Hematopoietic multipotent progenitor cell (in vitro differentiated cells): ENCODE results near the gene TMC7. TPM values are rescaled to one million over a fixed set of nuclear protein-coding genes. Genes with fewer than 3 reads are reported as not detected.
"Not testable (repeated sequence)": the region's sequence is repeated elsewhere in the genome, so short reads cannot be mapped to it uniquely, and the experiment has no call there.

Source experiments
- DNase-seq, 3 donors: peaks; one replicate each; pipeline ENCODE4 v3.0.0-alpha.2; 2011 to 2015; ENCODE audit warnings: low read depth in 2 of 3, low spot score in 2 of 3
- total RNA-seq: library from RNA; depleted of rRNA; stranded (reverse); fragments of >200 nt; gene quantifications from one replicate; pipeline ENCODE4 v1.2.3, GENCODE V29; 2012

TMC7 gene
- total RNA-seq, 1 donor = under 0.01 TPM

DNA sequence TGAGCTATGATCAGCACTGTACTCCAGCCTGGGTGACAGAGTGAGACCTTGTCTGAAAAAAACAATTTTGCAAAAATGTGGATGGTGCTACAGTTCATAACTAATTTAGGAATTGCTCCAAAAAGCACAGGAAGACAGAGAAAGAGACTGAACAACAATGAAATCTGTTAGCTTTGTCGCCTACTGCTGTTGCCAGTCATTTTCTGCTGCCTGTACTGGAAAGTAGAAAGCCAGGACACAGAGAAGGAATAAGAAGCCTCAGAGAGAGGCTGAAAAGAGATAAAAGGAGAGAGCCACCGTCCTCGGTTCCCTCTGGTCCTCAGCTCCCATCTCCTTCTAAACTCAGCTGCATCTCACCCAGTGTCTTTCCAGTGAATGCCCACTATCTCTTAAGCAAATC is 8.6 kb upstream of the TMC7 start:
- no peak for DNase-seq

DNA sequence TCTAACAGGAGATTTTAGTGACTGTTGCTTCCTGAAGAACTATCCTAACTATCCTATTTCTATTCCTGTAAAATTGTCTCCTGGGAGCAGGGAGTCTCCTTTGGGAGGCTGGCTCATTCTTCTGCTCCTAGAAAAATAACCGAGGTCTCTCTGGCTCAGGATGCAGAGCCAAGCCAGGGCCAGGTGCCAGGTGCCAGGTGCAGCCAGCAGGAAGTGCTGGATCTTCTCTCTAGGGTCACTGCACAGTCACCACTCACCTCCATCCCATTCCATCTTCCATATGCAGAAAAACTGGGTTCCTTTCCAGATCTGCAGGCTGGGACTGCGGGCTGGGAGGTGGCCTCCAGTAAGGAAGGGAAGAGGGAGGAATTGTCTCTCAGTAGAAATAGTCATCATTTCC is 3.8 kb upstream of the TMC7 start:
- DNase-seq = no peak

DNA sequence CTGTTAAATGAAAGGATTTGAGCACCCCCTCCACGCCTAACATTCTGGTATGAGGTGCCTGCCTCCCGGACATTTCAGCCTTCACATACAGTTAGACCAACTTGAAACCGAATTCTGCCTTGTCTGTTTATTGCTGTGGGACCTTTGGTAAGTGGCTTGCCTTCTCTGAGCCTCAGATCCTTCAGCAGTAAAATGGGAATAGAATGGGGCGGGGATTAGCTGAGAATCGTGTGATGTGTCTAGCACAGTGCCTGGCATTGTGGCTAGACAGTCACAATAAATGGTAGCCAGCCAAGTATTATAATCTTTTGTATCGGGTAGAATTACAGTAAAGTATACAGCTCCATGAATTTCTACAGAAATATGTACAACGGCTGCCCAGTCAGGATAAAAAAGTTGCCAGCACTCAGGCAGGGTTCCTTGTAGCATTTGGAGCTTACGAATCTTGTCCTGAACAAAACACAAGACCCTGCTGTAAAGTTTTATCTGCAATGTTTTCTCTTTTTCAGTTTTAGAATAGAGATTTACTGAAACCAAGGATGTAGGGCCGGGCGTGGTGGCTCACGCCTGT is 786 bp downstream of the TMC7 start:
- no peak for DNase-seq

DNA sequence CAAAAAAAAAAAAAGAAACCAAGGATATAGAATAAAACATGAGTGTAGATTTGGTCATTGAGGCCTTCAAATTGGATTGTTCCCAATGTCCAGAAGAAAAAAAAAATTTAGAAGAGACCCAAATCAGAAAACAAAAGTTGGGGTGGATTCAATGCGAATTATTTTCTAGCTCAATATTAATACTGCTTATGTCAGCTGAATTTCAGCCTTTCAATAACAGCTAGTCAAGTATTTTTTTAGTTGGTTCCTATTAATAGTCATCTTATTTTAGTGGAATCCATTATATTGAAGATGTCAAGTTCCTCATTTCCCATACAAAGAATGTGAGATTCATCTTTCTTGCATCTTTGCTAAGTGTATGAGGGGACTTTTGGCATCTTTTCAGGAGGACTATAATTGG is 1.5 kb downstream of the TMC7 start:
- DNase-seq = not testable (repeated sequence)

DNA sequence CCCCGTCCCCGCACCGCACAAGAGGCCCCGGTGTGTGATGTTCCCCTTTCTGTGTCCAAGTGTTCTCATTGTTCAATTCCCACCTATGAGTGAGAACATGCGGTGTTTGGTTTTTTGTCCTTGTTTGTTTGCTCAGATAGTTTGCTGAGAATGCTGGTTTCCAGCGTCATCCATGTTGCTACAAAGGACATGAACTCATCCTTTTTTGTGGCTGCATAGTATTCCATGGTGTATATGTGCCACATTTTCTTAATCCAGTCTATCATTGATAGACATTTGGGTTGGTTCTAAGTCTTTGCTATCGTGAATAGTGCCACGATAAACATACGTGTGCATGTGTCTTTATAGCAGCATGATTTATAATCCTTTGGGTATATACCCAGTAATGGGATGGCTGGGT is 8.0 kb downstream of the TMC7 start:
- not testable (repeated sequence) for DNase-seq

DNA sequence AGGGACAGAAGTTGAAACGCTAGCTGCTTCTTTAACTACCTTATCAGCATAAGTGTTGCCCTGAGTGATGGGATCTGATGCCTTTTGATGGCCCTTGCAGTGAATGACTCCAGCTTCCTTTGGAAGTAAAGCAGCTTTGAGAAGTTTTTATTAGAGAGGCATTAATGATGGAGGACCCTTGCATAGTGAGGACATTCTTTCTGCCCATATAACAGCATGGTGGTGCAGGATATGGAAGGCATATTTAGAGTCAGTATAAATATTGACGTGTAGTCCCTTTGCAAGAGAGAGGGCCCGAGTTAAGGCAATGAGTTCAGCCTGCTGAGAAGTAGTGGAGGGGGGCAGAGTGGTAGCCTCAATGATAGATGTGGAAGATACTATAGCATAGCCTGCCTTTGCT is 9.8 kb downstream of the TMC7 start:
- not testable (repeated sequence) for DNase-seq

DNA sequence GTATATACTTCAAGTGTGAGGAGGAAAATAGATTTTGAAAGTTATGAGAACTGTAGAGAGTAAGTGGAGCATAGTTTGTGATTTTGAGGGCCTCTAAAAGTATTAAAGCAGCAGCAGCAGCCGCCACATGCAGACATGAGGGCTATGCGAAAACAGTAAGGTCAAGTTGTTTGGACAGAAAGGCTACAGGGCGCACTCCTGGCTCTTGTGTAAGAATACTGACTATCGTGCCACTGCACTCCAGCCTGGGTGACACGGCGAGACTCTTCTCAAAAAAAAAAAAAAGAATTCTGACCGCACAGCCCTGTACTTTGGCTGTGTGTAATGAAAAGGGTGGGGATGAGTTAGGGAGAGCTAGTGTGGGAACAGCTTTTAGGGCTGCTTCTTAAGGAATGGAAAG is 10.4 kb downstream of the TMC7 start:
- DNase-seq = not testable (repeated sequence)

DNA sequence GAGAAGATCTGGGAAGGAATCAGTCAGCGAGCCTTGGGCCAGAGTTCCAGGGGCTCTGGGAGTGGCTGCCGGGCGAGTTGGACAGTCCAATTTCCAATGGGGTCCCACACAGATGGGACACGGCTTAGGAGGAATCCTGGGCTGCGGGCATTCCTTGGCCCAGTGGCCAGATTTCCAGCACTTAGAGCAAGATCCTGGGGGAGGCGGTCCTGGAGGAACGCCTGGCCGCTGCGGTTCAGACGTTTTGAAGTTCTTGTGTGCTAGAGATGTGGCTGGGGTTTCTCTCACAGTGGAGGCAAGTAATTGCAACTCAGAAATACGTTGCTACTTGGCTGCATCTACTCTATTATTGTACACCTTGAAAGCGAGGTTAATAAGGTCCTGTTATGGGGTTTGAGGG is 11.7 kb downstream of the TMC7 start:
- DNase-seq = not testable (repeated sequence)

DNA sequence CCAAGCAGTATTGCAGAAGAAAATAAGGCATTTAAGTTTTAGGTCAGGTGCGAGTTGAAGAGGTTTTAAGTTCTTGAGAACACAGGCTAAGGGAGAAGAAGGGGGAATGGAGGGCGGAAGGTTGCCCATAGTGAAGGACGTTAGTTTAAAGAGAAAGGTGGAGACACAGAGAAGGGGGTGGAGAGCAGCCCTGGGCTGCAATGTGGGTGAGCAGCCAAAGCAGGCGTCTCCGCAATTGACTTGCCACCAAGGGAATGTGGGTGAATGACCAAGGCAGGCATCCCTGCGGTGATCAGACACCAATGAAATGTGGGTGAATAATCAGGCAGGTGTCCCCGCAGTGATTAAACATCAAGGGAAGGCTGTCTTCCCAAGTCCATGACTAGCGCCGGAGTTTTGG is 12.8 kb downstream of the TMC7 start:
- not testable (repeated sequence) for DNase-seq

DNA sequence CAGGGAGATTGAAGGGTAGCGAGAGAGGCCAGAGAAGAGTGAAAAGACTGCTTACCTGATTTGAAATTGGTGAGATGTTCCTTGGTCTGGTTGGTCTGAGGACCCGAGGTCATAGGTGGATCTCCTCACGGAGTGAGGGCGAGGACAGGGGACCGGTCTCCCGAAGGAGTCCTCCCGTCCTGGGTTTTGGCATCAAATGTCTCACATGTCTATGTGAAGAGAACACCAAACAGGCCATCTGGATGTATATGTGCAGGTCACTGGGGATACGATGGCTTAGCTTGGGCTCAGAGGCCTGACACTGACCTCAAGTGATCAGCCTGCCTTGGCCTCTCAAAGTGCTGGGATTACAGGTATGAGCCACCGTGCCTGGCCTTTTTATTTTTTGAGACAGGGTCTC is 13.3 kb downstream of the TMC7 start:
- not testable (repeated sequence) for DNase-seq

DNA sequence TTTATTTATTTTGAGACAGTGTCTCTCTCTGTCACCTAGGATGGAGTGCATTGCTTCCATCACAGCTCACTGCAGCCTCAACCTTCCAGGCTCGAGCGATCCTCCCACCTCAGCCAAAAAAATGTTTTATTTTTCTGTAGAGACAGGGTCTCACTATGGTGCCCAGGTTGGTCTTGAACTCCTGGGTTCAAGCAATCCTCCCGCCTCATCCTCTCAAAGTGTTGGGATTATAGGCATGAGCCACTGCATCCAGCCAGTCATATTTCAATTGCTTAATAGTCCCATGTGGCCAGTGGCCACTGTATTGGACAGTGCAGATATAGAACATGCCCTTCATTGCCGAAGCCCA is 15.3 kb downstream of the TMC7 start:
- no peak for DNase-seq

DNA sequence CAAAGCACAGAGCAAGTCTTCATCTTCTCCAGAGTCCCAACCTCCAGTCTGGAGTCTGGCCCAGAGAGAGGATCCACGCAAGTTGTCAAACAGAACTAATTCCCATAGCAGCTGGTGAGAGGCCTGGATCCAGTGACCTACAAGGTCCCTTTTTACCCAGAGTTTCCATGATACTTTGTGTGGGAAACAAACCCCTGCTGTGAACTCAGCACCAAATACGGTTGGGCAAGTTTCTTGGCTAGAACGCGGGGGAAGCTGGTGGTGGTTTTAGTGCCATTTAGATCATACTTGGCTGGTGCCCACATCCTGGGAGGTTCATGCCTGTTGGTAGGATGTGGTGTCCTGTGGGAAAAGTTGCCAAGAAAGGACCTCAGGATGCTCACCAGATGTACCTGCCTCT is 18.1 kb downstream of the TMC7 start:
- no peak for DNase-seq

DNA sequence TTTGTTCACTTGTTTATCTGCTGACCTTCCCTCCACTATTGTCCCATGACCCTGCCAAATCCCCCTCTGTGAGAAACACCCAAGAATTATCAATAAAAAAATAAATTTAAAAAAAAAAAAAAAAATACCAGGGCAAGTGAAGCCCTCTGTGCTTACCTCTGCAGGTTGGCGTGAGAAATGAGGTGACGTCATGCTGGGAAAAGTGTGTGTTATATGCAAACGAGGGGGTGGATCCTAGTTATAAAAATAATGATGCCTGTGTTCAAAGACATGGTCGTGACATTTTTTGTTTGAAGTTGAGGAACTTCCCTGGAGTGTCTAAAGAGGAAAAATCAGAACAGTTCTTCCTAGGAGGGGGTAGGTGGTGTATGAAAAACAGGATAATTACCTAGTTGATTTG is 20.2 kb downstream of the TMC7 start:
- DNase-seq = no peak

DNA sequence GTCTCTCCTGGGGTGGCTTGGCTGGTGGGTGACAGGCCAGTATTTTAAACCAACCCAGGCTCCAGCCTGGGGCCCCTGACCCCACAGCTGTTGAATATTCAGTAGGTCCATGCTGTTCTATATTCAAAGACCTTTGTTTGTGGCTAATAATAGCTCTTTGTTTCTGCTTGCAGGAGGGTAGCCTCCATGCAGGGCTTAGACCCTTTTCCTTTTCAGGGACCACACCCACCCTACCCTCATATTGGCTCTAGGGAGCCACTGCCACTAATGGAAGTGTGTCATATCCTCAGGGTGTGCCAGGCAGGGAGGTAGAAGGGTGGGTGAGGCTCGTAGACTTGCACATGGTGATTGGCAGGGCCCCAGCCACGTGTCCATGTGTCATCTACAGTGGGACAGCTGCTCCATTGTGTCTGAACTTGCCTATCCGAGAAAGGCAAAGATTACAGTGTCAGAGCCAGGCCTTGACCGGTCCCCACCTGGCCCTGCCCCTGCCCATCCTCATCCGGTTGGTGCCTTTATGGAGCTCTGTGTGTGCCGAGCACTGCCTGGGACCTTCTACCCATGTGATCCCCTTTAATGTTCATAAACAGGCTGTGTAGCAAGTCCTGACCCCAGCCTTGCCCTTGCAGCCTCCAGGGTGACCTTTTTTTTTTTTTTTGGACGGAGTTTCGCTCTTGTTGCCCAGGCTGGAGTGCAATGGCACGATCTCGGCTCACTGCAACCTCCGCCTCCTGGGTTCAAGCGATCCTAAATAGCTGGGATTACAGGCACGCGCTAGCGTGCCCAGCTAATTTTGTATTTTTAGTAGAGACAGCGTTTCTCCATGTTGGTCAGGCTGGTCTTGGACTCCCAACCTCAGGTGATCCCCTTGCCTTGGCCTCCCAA is 22.1 kb downstream of the TMC7 start:
- no peak for DNase-seq

DNA sequence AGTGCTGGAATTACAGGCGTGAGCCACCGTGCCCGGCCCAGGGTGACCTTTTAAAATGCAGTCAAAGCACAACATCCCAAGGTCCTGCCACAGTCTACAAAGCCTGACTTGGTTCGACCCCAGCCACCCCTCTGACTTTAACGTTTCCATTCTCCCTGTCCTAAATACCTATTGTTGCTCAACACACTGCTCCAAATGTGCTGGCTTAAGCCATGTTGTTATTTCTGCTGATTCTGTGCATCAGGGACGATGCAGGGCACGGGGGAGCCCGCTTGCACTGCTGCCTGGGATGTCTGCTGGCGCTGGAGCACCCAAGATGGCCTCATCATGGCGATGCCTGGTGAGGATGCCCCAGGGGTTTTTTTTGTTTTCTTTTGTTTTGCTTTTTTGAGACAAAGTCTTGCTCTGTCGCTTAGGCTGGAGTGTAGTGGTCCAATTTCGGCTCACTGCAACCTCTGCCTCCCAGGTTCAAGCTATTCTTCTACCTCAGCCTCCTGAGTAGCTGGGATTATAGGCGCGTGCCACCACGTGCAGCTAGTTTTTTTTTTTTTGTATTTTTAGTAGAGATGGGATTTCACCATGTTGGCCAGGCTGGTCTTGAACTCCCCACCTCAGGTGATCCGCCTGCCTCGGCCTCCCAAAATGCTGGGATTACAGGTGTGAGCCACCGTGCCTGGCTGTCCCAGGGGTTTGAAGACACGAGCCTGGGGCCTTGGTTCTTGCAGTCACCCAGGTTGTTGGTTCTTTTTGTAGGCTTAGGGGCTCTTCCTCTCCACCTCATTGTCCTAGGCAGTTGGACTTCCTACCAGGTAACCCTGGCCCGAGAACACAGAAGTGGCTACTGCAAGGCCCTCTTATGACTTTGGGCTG is 22.9 kb downstream of the TMC7 start:
- DNase-seq = no peak

DNA sequence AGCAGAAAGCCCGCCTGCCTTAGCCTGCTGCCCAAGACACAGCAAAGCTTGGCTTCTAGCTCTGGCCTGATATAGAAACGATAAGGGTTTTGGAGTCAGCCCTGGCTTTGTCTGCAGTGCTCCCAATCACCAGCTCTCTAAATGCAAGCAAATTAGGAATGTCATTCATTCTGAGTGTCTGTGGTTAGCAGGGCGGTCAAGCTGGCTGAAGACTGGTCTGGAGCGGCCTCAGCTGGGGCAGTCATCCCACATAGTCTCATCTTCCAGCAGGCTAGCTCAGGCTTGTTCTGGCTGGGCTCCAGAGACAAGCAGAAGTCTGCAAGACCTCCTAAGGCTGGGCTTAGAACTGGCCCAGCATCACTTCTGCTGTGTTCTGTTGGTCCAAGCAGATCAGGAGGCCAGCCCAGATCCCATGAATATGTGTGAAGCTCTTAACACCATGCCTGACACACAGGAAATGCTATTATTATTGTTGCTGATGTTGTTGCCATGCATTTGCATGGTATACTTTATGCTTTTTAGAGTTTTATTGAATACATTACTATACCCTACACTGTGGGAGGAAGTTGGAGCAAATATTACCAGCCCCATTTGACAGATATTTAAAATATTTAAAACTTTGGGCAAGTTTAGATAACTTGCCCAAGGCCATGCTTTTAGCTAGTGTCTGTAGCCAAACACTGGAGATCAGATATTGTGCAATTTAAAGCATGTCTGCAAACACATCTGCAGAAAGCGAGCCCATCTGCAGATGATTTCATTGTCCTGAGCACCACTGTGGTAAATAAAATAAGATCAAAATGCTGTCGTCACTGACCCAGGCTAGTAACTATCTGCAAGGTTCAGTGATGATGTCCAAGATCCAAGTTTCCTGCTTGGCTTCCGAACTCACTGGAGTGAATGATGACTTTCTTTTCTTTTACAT is 24.8 kb downstream of the TMC7 start:
- DNase-seq = no peak

DNA sequence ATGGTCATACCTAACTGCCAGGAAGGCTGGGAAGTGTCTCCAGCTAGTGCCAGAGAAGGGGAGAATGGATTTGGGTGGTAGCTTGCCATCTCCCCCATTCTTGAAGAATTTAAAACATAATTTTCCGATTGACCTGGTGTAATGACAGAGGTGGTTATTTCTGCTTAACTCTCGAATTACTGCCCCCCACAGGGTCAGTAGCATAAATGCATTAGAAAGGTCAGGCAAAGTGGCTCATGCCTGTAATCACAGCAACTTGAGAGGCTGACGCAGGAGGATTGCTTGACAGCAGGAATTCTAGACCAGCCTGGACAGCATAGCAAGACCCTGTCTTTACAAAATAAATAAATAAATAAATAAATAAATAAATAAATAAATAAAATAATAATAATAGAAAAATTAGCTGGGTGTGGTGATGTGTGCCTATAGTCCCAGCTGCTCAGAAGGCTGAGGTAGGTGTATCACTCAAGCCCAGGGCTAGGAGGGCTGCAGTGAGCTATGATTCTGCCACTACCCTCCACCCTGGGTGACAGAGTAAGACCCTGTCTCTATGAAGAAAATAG is 27.5 kb downstream of the TMC7 start:
- DNase-seq = no peak

DNA sequence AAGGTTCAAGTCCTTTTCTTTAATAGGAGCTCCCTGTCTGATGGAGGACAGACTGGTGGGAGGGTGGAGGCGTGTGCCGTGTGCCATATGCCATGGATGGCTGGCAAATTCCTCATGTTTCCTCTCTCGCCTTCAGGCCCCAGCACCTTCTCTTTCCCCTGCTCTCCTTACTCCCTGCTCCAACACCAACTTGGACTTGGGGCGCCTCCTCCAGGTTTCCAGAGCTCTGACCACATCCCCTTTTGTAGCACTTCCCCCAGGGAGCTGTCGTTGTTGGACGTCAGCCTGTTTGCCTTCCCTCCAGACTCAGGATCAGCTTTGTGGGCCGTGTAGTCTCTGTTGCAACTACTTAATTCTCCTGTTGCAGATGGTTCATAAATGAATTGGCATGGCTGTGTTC is 30.7 kb downstream of the TMC7 start:
- DNase-seq = no peak

DNA sequence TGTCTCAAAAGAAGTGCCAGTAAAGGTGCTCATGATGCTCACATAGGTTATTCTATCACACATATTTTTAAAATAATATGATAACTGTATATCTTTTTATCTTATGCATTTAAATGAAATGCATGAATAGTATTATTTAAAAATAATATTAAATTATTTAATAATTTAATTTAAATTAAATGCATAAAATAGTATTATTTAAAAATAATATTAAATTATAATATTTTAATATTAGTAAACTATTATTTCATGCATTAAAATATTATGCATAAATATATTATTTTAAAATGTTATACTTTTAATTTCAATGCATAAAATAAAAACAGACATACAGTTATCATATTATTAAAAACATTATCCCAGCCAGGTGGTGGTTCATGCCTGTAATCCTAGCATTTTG is 33.4 kb downstream of the TMC7 start:
- no peak for DNase-seq

DNA sequence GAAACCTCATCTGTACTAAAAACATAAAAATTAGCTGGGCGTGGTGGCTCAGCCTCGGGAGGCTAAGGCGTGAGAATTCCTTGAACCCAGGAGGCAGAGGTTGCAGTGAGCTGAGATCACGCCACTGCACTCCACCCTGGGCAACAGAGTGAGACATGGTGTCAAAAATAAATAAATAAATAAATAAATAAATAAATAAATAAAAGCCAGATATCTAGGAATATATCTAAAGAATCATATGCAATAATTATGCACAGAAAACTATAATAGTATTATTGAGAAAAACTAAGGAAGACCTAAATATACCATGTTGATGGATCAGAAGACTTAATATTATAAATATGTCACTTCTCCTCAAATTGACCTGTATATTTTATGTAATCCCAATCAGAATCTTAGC is 37.0 kb downstream of the TMC7 start:
- no peak for DNase-seq
